ENCODE data around the gene DHRS13. TPM values are rescaled to one million over a fixed set of nuclear protein-coding genes. Genes with fewer than 3 reads are reported as not detected.

Gene DHRS13
- polyA plus RNA-seq, 2 of the 4 experiments (the other 2 are of a cell fraction), result 4.8 to 7.0 TPM

DNA sequence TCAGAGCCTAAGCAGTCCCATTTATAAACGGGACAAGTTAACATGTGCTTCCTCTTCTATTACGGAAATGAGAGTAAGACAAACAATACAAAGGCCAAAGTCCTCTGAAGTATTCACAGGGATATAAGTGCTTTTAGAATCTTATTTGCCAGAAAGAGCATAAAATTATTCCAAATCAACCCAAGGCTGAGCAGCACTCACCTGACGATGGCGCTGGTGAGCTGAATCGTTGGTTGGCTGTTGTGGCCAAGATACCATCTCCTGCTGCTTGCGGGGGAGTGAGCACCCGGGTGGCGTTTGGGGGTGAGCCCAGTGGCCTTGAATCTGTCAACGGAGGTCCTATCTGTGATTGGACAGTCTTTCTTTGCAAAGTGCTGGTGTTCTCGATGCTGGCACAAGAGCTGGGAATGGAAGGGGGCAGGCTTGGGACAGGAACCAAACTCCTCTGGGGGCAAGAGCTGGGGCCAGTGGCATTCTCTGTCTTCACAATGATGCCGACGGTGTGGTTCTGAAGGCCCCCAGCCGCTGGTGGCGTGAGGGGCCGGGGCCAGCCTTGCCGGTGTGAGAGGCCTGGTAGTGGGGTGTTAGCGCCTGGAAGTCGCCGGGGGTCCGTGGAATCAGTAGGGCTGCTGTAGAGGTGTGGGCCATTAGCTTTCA lies 9.5 kb upstream of the DHRS13 start:
- Histone ChIP-seq H3K27ac (no peak overlapping the region), H3K4me2 (no peak overlapping the region), H3K4me1 (peaks cover 15% of the 10 kb centered on the region), H3K4me3 (no peak overlapping the region), H3K9me3 (no peaks in the 10 kb centered on the region)
- peak in 1 of 2 experiments; percentile 40 for DNase-seq (ENCODE audit: low read depth in 1 of 2, low spot score in 1 of 2)
- FAIRE-seq, result peak; percentile 28
- CTCF ChIA-PET, result interaction anchor here (0.5 to 38.2 kb wide), 11 partner anchors 4 to 338 kb away, joined by 3 to 685 read pairs (median 5); partner anchors contain the start of genes DHRS13, FLOT2 and TLCD1
- POLR2A ChIA-PET, result interaction anchor here (0.6 kb wide), 1 partner anchor 11 kb away, joined by 5 read pairs; no protein-coding TSS in a partner anchor
- 74% methylated on average over 20 of the region's 20 CpGs for WGBS (ENCODE audit: missing lambda C conversion rate)
- TF ChIP-seq ZC3H11A (IDR thresholded peaks at IDR 0.05) (no peak), ESRRA (IDR thresholded peaks at IDR 0.05; ENCODE audit: borderline replicate concordance, low read length) (no peak), RAD21 (conservative IDR thresholded peaks at IDR 0.05 in 1 of 2, IDR thresholded peaks at IDR 0.05 in 1 of 2) (peak in 1 of 2 experiments; percentile 25; a peak in 1 of 5 replicates)
- TF ChIP-seq, protein P1, sequence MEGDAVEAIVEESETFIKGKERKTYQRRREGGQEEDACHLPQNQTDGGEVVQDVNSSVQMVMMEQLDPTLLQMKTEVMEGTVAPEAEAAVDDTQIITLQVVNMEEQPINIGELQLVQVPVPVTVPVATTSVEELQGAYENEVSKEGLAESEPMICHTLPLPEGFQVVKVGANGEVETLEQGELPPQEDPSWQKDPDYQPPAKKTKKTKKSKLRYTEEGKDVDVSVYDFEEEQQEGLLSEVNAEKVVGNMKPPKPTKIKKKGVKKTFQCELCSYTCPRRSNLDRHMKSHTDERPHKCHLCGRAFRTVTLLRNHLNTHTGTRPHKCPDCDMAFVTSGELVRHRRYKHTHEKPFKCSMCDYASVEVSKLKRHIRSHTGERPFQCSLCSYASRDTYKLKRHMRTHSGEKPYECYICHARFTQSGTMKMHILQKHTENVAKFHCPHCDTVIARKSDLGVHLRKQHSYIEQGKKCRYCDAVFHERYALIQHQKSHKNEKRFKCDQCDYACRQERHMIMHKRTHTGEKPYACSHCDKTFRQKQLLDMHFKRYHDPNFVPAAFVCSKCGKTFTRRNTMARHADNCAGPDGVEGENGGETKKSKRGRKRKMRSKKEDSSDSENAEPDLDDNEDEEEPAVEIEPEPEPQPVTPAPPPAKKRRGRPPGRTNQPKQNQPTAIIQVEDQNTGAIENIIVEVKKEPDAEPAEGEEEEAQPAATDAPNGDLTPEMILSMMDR (IDR thresholded peaks at IDR 0.05), result peak; percentile 38; the same call in 2 of the 3 replicates
- peak in 1 of 2 experiments; percentile 65; a peak in 3 of 6 replicates for ATAC-seq

DNA sequence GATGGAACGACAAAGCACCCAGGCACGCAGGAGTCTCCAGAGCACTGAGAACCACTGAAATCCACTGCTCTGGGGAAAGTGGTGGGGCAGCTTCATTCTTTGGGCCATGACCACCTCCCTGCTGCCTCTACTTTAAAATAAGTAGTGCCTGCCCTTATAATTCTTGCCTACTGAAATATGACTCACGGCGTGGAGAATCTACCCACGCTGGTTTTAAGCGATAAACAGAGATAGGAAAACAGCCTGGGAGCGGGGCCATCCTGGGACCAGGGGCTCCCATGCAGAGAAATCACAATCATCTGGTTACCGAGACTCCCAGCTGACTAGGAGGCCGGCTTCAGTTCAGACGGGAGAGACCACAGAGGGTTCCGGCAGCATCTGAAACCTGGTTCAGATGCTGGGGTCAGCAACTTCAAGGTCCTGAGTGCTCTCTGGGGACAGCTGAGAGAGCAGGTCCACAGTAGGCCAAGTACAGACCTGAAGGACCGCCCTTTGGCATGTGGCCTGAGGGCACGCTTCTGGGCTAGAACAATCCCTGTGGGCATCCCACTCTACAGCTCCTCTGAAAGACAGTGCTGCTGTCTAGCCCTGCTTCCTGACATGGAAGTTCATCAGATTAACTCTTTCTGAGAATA lies 8.6 kb upstream of the DHRS13 start:
- Histone ChIP-seq H3K4me2 (no peak overlapping the region), H3K4me1 (peaks cover 15% of the 10 kb centered on the region), H3K9me3 (no peaks in the 10 kb centered on the region), H3K4me3 (no peak overlapping the region), H3K27ac (no peak overlapping the region)
- POLR2A ChIA-PET, result interaction anchor here (1.1 kb wide), 1 partner anchor 192 kb away, joined by 3 read pairs; the partner anchor contains the start of gene RPL23A
- WGBS (ENCODE audit: missing lambda C conversion rate), result 95% methylated on average over 13 of the region's 13 CpGs
- DNase-seq (ENCODE audit: low read depth in 1 of 2, low spot score in 1 of 2) (no peak), FAIRE-seq (no peak), ATAC-seq (no peak)
- CTCF ChIA-PET, result interaction anchor here (0.6 to 38.2 kb wide), 12 partner anchors 3 to 205 kb away, joined by 3 to 685 read pairs (median 6); partner anchors contain the start of genes DHRS13, FAM222B, FLOT2 and TLCD1
- TF ChIP-seq NR3C1 (IDR thresholded peaks at IDR 0.05), result no peak
- no peak for TF ChIP-seq HEYL (CRISPR knock-in tag; IDR thresholded peaks at IDR 0.05)
- TF ChIP-seq, protein P2, sequence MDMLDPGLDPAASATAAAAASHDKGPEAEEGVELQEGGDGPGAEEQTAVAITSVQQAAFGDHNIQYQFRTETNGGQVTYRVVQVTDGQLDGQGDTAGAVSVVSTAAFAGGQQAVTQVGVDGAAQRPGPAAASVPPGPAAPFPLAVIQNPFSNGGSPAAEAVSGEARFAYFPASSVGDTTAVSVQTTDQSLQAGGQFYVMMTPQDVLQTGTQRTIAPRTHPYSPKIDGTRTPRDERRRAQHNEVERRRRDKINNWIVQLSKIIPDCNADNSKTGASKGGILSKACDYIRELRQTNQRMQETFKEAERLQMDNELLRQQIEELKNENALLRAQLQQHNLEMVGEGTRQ (IDR thresholded peaks at IDR 0.05), result no peak

DNA sequence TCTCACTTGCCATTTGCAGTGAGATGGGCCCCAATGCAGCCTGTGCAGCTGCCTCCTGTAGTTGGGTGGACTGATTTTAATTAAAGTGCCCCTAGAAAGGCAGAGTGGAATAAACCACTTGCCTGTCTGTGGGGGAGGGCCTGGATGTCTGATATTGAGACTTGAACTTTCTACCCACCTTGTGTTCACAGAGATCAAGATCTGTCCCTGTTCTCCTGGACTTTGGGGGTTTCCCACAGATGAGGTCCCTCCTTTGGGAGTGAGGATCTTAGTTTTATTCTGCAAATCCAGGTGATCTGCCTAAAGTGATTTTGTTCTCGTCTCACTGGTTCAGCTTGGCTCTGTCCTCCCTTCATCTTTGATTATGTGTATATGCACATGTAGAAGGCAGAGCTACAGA lies 7.7 kb upstream of the DHRS13 start:
- H3K9me3 ChIP-seq, result no peaks in the 10 kb centered on the region
- FAIRE-seq, result no peak
- ATAC-seq, result no peak
- ChIA-PET CTCF (interaction anchor here (0.5 to 38.2 kb wide), 14 partner anchors 2 to 199 kb away, joined by 3 to 685 read pairs (median 5); partner anchors contain the start of genes DHRS13, FAM222B, FLOT2 and TLCD1), POLR2A (interaction anchor here (1.1 kb wide), 1 partner anchor 191 kb away, joined by 3 read pairs; the partner anchor contains the start of gene RPL23A)
- no peak overlapping the region for H3K4me3 ChIP-seq
- DNase-seq (ENCODE audit: low read depth in 1 of 2, low spot score in 1 of 2), result no peak
- H3K4me1 ChIP-seq, result peaks cover 15% of the 10 kb centered on the region
- WGBS (ENCODE audit: missing lambda C conversion rate), result 97% methylated on average over 1 of the region's 1 CpG
- TF ChIP-seq, protein P2 (IDR thresholded peaks at IDR 0.05), result no peak
- TF ChIP-seq EHF (CRISPR knock-in tag; IDR thresholded peaks at IDR 0.05) (no peak), JUNB (IDR thresholded peaks at IDR 0.05) (no peak), ZC3H11A (IDR thresholded peaks at IDR 0.05) (no peak), NFE2L2 (conservative IDR thresholded peaks at IDR 0.05; ENCODE audit: low read length) (no peak), TFCP2L1 (CRISPR knock-in tag; IDR thresholded peaks at IDR 0.05) (no peak), TP53 (CRISPR knock-in tag; IDR thresholded peaks at IDR 0.05) (no peak), HOXB5 (CRISPR knock-in tag; IDR thresholded peaks at IDR 0.05) (no peak)
- TF ChIP-seq, protein P3, sequence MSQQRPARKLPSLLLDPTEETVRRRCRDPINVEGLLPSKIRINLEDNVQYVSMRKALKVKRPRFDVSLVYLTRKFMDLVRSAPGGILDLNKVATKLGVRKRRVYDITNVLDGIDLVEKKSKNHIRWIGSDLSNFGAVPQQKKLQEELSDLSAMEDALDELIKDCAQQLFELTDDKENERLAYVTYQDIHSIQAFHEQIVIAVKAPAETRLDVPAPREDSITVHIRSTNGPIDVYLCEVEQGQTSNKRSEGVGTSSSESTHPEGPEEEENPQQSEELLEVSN (IDR thresholded peaks at IDR 0.05; ENCODE audit: borderline replicate concordance, low read depth), result no peak
- TF ChIP-seq, protein P4, sequence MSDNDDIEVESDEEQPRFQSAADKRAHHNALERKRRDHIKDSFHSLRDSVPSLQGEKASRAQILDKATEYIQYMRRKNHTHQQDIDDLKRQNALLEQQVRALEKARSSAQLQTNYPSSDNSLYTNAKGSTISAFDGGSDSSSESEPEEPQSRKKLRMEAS (IDR thresholded peaks at IDR 0.05), result no peak
- no peak overlapping the region for H3K4me2 ChIP-seq
- H3K27ac ChIP-seq, result no peak overlapping the region

Data from A549 (cell line).